Panc1 (cell line): ENCODE measurements around the gene MAP2K4. TPM values are rescaled to one million over a fixed set of nuclear protein-coding genes. Genes with fewer than 3 reads are reported as not detected.
"Not testable (repeated sequence)": the region's sequence is repeated elsewhere in the genome, so short reads cannot be mapped to it uniquely, and the experiment has no call there.

Source experiments
- ATAC-seq: fragments of 200-7000 bp; cut with Tn5 transposase; 2 replicates; pipeline ENCODE4 v1.9.1; 2020; ENCODE audit warnings: mild to moderate bottlenecking, moderate library complexity
- Bru-seq: library from RNA; stranded (reverse); fragments of 400-500 nt; gene quantifications from one replicate; lab custom pipeline; 2021; lab: Mats Ljungman, UMichigan
- BruChase-seq, 2 experiments: library from RNA; stranded (reverse); fragments of 400-500 nt; gene quantifications; one replicate each; lab custom pipeline; 2021; lab: Mats Ljungman, UMichigan
- BruUV-seq: library from RNA; stranded (reverse); fragments of 400-500 nt; replicated peaks from 2 replicates; lab custom pipeline; 2021; lab: Mats Ljungman, UMichigan
- CTCF ChIA-PET: fragments of 300-600 bp; sonication (Branson Sonifier 250); formaldehyde crosslinking; loops from one replicate; lab custom pipeline; 2022; ENCODE audit warnings: antibody characterized with exemption; lab: Charles Lee
- POLR2A ChIA-PET: fragments of 300-600 bp; sonication (Branson Sonifier 250); formaldehyde crosslinking; loops from one replicate; lab custom pipeline; 2022; ENCODE audit warnings: antibody characterized with exemption; lab: Charles Lee
- DNase-seq: peaks from one replicate; pipeline ENCODE4 v3.0.0-alpha.2; 2010; ENCODE audit warnings: low read depth, low spot score
- H3K27ac ChIP-seq: 2 replicates; pipeline ENCODE4 v1.5.1; 2011; ENCODE audit warnings: mild to moderate bottlenecking, low read length, inconsistent platforms
- H3K27me3 ChIP-seq: fragments of 200-500 bp; sonication (Bioruptor generic); 2 replicates; pipeline ENCODE4 v1.6.0; 2014; ENCODE audit warnings: low read length, inconsistent platforms; ENCODE audit not compliant: control insufficient read depth, insufficient read depth
- H3K36me3 ChIP-seq: fragments of 200-500 bp; sonication (Bioruptor generic); 2 replicates; pipeline ENCODE4 v1.5.1; 2014; ENCODE audit warnings: inconsistent platforms, mild to moderate bottlenecking, low read length, moderate library complexity; ENCODE audit not compliant: control insufficient read depth, insufficient read depth
- H3K4me1 ChIP-seq: 2 replicates; pipeline ENCODE4 v1.5.1; 2011; ENCODE audit warnings: inconsistent platforms, mild to moderate bottlenecking, low read length, moderate library complexity; ENCODE audit not compliant: control insufficient read depth, insufficient read depth
- H3K4me3 ChIP-seq, 2 experiments: 2 replicates each; pipeline ENCODE4 v1.5.1; 2011 to 2012; ENCODE audit warnings: low read depth in 2 of 2, low read length in 2 of 2, mild to moderate bottlenecking in 2 of 2, inconsistent platforms in 1 of 2, moderate library complexity in 1 of 2
- H3K9me3 ChIP-seq: fragments of 200-500 bp; sonication (Bioruptor generic); 2 replicates; pipeline ENCODE4 v1.5.1; 2014; ENCODE audit warnings: low read depth, mild to moderate bottlenecking, inconsistent platforms, low read length, moderate library complexity; ENCODE audit not compliant: control insufficient read depth, insufficient read depth
- POLR2AphosphoS5 ChIP-seq: IDR thresholded peaks from 2 replicates; pipeline ENCODE4 v1.6.1; 2012; ENCODE audit warnings: mild to moderate bottlenecking, low read depth, low read length, moderate library complexity
- SIN3A ChIP-seq: IDR thresholded peaks from 2 replicates; pipeline ENCODE4 v1.6.1; 2012; ENCODE audit warnings: low read depth, mild to moderate bottlenecking, low read length, moderate library complexity, borderline replicate concordance; ENCODE audit not compliant: insufficient read depth
- TCF7L2 ChIP-seq: IDR thresholded peaks from 2 replicates; pipeline ENCODE4 v1.6.1; 2011; ENCODE audit warnings: mild to moderate bottlenecking, low read depth, low read length, inconsistent platforms
- in situ Hi-C: cut with HindIII; loops from 2 replicates; pipeline ENCODE4 v1.10.0; 2016; ENCODE audit warnings: low sequenced_read_pairs, low pct_unique_long_range_greater_than_20kb
- intact Hi-C: fragments of 100-400 bp; cut with micrococcal nuclease; formaldehyde crosslinking; loops from one replicate; pipeline ENCODE4 v1.10.0; 2022; ENCODE audit not compliant: unreplicated experiment
- long read RNA-seq: library from polyadenylated mRNA; unstranded; transcript quantifications from one replicate; pipeline ENCODE4 v2.0.0, GENCODE V29; 2021; ENCODE audit not compliant: unreplicated experiment
- polyA plus RNA-seq: library from polyadenylated mRNA; unstranded; fragments of >200 nt; gene quantifications from one replicate; pipeline ENCODE4 v1.2.1, GENCODE V29; 2012; ENCODE audit warnings: missing spikeins; ENCODE audit not compliant: insufficient read length
- total RNA-seq: library from RNA; stranded (reverse); gene quantifications from one replicate; pipeline ENCODE4 v1.2.1, GENCODE V29; 2021; ENCODE audit not compliant: unreplicated experiment
- TF ChIP-seq, protein P1 (sequence below): fragments of 450-650 bp; IDR thresholded peaks from 2 replicates; pipeline ENCODE4 v1.5.1; 2017; ENCODE audit warnings: mild to moderate bottlenecking
- TF ChIP-seq, protein P2 (sequence below), 2 experiments: IDR thresholded peaks; 2 replicates each; pipeline ENCODE4 v1.6.1; 2011 to 2012; ENCODE audit warnings: low read depth in 2 of 2, control low read depth in 1 of 2, low read length in 1 of 2, mild to moderate bottlenecking in 1 of 2, moderate library complexity in 1 of 2; ENCODE audit not compliant: insufficient read depth in 1 of 2

MAP2K4 gene
- total RNA-seq = 16.8 TPM
- 7.3 TPM for polyA plus RNA-seq
- Bru-seq, nascent RNA = percentile 81 among the genes with signal in this experiment
- BruChase-seq, experiment 1, labeled RNA remaining after a 2-hour chase = percentile 68 among the genes with signal in this experiment
- BruChase-seq, experiment 2, labeled RNA remaining after a 6-hour chase = percentile 58 among the genes with signal in this experiment
- long read RNA-seq, transcript MAP2K4-201 (11 exons, 3,826 nt) = major isoform, 19 of 40 reads
- long read RNA-seq, partial matches to known transcripts = 12 of 40 reads
- long read RNA-seq, other reads (novel, unspliced or antisense) = 2 of 40 reads

DNA sequence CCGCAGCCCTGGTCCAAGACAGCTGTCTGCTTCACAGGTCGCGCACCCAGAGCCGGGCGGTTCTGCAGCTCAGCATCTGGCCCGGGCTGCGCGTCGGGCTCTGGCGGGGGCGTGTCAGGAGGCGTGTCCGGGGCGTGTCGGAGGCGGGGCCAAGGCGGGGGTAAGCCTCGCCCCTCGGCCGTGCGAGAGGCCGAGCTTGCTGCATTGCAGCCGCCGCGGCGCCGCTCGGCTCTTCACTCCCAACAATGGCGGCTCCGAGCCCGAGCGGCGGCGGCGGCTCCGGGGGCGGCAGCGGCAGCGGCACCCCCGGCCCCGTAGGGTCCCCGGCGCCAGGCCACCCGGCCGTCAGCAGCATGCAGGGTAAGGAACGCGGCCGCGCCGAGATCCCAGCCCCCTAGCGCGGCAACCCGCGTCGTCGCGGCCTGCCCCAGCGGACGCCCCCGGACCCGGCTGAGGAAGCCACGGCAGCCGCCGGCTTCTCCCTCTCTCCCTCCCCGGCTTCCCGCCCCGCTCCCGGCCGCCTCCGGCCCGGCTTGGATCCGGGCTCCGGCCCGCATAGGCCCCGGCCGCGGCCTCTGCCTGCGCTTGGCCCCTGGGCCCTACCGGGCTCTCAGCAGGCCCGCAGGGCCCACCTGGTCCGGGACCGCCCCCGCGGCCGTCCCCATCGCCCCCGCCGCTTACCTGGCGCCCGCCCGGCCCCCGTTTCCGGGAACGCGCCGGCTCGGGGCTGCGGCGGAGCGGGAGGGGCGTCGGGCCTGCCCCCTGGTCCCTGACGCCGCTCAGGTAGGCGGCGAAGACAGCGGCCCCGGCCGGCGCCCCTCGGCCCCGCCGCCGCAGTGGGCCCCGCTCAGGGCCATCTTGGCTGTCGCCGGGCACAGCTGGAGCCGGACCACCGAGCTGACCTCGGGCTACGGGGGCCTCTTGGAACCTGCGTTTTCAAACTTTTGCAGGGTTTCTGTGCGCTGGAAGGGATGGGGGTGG lies at the start of gene MAP2K4:
TSS of gene MAP2K4 (plus strand) at position 236 of the 981 bp plus-strand sequence. CDS start at position 246, 10 bp downstream.
- ATAC-seq (peak; percentile 99), DNase-seq (no peak)
- in situ Hi-C loops (no loop called here), intact Hi-C loops (no loop called here)
- Histone ChIP-seq H3K36me3 (no peaks in the 10 kb centered on the region), H3K4me3 (peak within 1 kb of the TSS; percentile 60 to 61), H3K27me3 (no peaks in the 10 kb centered on the region; the same call in 1 of the 2 replicates), H3K27ac (peak within 1 kb of the TSS; percentile 57; the same call in 1 of the 2 replicates), H3K9me3 (no peaks in the 10 kb centered on the region), H3K4me1 (peaks cover 9% of the 10 kb centered on the region)
- POLR2A ChIA-PET = no interaction called here
- CTCF ChIA-PET = interaction anchor here (0.6 kb wide), 1 partner anchor 39 kb away, joined by 9 read pairs; no protein-coding TSS in a partner anchor
- no TSS peak for BruUV-seq
- TF ChIP-seq POLR2AphosphoS5 = peak; percentile 47; the same call in 1 of the 2 replicates
- TF ChIP-seq, protein P1, sequence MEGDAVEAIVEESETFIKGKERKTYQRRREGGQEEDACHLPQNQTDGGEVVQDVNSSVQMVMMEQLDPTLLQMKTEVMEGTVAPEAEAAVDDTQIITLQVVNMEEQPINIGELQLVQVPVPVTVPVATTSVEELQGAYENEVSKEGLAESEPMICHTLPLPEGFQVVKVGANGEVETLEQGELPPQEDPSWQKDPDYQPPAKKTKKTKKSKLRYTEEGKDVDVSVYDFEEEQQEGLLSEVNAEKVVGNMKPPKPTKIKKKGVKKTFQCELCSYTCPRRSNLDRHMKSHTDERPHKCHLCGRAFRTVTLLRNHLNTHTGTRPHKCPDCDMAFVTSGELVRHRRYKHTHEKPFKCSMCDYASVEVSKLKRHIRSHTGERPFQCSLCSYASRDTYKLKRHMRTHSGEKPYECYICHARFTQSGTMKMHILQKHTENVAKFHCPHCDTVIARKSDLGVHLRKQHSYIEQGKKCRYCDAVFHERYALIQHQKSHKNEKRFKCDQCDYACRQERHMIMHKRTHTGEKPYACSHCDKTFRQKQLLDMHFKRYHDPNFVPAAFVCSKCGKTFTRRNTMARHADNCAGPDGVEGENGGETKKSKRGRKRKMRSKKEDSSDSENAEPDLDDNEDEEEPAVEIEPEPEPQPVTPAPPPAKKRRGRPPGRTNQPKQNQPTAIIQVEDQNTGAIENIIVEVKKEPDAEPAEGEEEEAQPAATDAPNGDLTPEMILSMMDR = no peak

DNA sequence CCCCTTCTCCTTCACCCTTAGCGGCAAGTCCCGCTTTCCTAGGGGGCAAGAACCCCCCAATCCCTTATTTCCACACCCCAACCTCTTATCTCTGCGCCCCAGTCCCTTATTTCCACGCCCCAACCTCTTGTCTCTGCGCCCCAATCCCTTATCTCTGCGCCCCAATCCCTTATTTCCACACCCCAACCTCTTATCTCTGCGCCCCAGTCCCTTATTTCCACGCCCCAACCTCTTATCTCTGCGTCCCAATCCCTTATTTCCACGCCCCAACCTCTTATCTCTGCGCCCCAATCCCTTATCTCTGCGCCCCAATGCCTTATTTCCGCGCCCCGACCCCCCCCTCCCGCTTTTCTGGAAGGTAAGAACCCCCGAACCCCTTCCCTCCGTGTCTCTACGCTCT lies 47.9 kb upstream of the MAP2K4 start:
- DNase-seq, intact Hi-C loops, H3K27me3 ChIP-seq, in situ Hi-C loops, ATAC-seq, CTCF ChIA-PET, POLR2A ChIA-PET, H3K9me3 ChIP-seq, H3K4me3 ChIP-seq, H3K27ac ChIP-seq, H3K4me1 ChIP-seq, H3K36me3 ChIP-seq, BruUV-seq: not testable (repeated sequence)

DNA sequence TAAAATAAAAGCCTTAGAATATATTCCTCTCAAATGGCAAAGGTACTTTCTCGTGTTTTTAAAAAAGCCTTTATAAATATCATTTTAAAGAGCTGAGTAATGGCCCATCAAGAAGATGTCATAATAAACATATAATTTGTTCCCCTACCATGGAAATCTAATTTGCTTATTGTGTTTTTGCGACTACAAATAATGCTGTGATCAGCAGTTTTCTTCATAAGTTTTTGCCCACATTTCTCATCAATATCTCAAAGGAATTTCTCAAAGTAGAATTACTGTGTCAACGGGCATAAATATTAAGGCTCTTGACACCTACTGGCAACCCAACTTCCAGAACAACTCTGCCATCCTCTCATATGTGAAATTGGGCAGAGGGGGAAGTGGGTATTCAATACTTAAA lies 40.9 kb upstream of the MAP2K4 start:
- intact Hi-C loops = no loop called here
- Histone ChIP-seq H3K4me3 (no peak overlapping the region), H3K4me1 (no peaks in the 10 kb centered on the region), H3K27ac (no peak overlapping the region), H3K27me3 (no peaks in the 10 kb centered on the region), H3K9me3 (no peaks in the 10 kb centered on the region), H3K36me3 (no peaks in the 10 kb centered on the region; the same call in 1 of the 2 replicates)
- no peak for DNase-seq
- in situ Hi-C loops = no loop called here
- TF ChIP-seq TCF7L2 (no peak), SIN3A (no peak), POLR2AphosphoS5 (no peak)
- TF ChIP-seq, protein P1 = no peak
- TF ChIP-seq, protein P2, sequence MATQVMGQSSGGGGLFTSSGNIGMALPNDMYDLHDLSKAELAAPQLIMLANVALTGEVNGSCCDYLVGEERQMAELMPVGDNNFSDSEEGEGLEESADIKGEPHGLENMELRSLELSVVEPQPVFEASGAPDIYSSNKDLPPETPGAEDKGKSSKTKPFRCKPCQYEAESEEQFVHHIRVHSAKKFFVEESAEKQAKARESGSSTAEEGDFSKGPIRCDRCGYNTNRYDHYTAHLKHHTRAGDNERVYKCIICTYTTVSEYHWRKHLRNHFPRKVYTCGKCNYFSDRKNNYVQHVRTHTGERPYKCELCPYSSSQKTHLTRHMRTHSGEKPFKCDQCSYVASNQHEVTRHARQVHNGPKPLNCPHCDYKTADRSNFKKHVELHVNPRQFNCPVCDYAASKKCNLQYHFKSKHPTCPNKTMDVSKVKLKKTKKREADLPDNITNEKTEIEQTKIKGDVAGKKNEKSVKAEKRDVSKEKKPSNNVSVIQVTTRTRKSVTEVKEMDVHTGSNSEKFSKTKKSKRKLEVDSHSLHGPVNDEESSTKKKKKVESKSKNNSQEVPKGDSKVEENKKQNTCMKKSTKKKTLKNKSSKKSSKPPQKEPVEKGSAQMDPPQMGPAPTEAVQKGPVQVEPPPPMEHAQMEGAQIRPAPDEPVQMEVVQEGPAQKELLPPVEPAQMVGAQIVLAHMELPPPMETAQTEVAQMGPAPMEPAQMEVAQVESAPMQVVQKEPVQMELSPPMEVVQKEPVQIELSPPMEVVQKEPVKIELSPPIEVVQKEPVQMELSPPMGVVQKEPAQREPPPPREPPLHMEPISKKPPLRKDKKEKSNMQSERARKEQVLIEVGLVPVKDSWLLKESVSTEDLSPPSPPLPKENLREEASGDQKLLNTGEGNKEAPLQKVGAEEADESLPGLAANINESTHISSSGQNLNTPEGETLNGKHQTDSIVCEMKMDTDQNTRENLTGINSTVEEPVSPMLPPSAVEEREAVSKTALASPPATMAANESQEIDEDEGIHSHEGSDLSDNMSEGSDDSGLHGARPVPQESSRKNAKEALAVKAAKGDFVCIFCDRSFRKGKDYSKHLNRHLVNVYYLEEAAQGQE (IDR thresholded peaks at IDR 0.05; ENCODE audit: insufficient read depth in 1 of 2, low read depth in 2 of 2, low read length in 1 of 2) = no peak
- no peak for ATAC-seq
- BruUV-seq = no TSS peak
- POLR2A ChIA-PET = no interaction called here
- CTCF ChIA-PET = no interaction called here
